Left ventricle myocardium superior (tissue), 1 donor: Measurements from ENCODE around the gene PSMB4. TPM values are rescaled to one million over a fixed set of nuclear protein-coding genes. Genes with fewer than 3 reads are reported as not detected.
"Not testable (repeated sequence)": the region's sequence is repeated elsewhere in the genome, so short reads cannot be mapped to it uniquely, and the experiment has no call there.

Source experiments
- ATAC-seq: fragments of 200-7000 bp; cut with Tn5 transposase; one replicate; pipeline ENCODE4 v1.9.1; 2020; ENCODE audit warnings: mild to moderate bottlenecking, moderate library complexity
- DNase-seq: peaks from one replicate; pipeline ENCODE4 v3.0.0-alpha.2; 2020
- intact Hi-C: fragments of 100-400 bp; cut with micrococcal nuclease; formaldehyde crosslinking; loops from one replicate; pipeline ENCODE4 v1.11.0; 2022
- total RNA-seq: library from RNA; stranded (reverse); fragmentation: NEBNext Ultra II Directional; extraction: Animal tissue kit (Norgen Biotek cat#: 25700); gene quantifications from one replicate; pipeline ENCODE4 v1.2.1, GENCODE V29; 2021
- donor health status: DM: no; HTN: yes; CAD: no; lungs with severe emphysema.

PSMB4 gene
- total RNA-seq, 1 donor from 2014 or later, result 175 TPM

GRCh38 chr1:151425103-151425502, 25.7 kb downstream of the PSMB4 start:
- no peak for DNase-seq
- ATAC-seq, result peak; percentile 31
- intact Hi-C loops, result no loop called here

GRCh38 chr1:151428068-151428467, 28.7 kb downstream of the PSMB4 start:
- ATAC-seq (no peak), DNase-seq (no peak)
- intact Hi-C loops, result no loop called here

- DNase-seq, intact Hi-C loops, ATAC-seq: not testable (repeated sequence)
Measured at GRCh38 chr1:151433827-151434226, 34.5 kb downstream of the PSMB4 start.

GRCh38 chr1:151435174-151435573, 35.8 kb downstream of the PSMB4 start:
- ATAC-seq (no peak), DNase-seq (no peak)
- intact Hi-C loops, result no loop called here

GRCh38 chr1:151436985-151437384, 37.6 kb downstream of the PSMB4 start:
- intact Hi-C loops, result no loop called here
- no peak for ATAC-seq
- no peak for DNase-seq

DNA sequence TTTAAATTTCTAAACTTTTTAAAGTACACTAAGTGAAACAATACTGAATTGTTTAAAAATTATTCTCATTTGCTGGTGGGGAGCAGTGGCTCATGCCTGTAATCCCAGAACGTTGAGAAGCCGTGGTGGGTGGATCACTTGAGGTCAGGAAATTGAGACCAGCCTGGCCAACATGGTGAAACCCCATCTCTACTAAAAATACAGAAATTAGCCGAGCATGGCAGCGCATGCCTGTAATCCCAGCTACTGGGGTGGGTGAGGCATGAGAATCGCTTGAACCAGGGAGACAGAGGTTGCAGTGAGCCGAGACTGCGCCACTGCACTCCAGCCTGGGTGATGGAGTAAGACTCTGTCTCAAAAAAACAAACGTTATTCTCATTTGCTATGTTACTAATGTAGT, 38.0 kb downstream of the PSMB4 start:
- ATAC-seq, intact Hi-C loops, DNase-seq: not testable (repeated sequence)

DNA sequence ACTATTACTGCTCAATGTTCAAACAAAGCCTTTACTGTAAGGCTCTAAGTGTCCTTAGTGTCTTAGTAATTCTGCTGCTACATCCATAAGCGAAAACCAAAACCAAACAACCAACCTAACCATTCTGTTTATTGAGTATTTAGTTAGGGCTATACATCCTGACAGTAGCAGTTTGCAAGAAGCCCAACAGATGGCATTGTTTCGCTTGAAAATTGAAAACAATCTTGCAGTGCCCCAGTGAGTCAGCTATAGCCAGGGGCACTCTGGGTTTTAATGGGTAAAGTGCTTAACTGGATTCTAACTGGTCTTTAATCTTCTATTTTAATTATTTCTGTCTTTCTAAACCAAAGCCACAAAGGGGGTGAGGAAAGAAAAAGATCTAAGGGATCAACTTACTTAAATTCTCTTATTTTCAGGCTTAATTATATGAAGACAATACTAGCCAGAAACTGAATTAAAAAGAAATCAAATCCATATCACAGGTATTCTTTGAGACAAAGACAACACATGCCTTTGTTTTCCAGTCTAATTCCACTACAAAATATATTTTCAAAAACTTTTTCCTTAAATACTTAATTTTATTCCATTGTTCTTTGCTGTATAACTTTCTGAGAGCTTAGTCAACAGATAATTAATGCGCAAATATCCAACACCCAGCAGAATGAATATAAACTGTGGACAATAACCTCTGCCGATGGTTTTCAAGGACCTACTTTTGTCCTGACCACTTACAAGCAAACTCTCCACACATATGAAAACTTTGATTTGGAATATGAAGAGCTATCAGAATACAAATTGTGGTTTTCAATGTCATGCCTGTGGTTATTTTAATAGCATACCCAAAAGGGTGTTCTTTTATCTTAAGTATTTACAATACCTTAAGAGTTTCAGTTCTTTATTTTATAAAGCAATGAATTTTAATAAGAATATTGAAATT, 44.7 kb downstream of the PSMB4 start:
- intact Hi-C loops, result loop anchor here (10.0 kb wide), 1 partner anchor 281 kb away; the partner anchor contains the start of gene RIIAD1
- ATAC-seq, result peak; percentile 86
- no peak for DNase-seq

- peak; percentile 20 for ATAC-seq
- no peak for DNase-seq
- intact Hi-C loops, result loop anchor here (10.0 kb wide), 1 partner anchor 280 kb away; the partner anchor contains the start of gene RIIAD1
Measured at GRCh38 chr1:151444783-151445177, 45.4 kb downstream of the PSMB4 start.

- intact Hi-C loops, result loop anchor here (10.0 kb wide), 1 partner anchor 277 kb away; the partner anchor contains the start of gene RIIAD1
- DNase-seq, result no peak
- ATAC-seq, result no peak
Measured at GRCh38 chr1:151447696-151448095, 48.3 kb downstream of the PSMB4 start.

Other genes starting within 250 kb of the PSMB4 start
- 1.4 TPM for gene TNFAIP8L2, start 242.9 kb upstream of the PSMB4 start, total RNA-seq
- gene LYSMD1, start 233.7 kb upstream of the PSMB4 start, total RNA-seq, result 13.0 TPM
- gene SCNM1, start 233.4 kb upstream of the PSMB4 start, total RNA-seq, result 19.1 TPM
- 0.62 TPM for gene TMOD4, start 223.6 kb upstream of the PSMB4 start, total RNA-seq
- gene VPS72, start 209.4 kb upstream of the PSMB4 start, total RNA-seq, result 40.5 TPM
- 41.2 TPM for gene PIP5K1A, start 201.0 kb upstream of the PSMB4 start, total RNA-seq
- gene PSMD4, start 144.8 kb upstream of the PSMB4 start, total RNA-seq, result 149 TPM
- gene ZNF687, start 117.3 kb upstream of the PSMB4 start, total RNA-seq, result 11.7 TPM
- gene PI4KB, start 72.2 kb upstream of the PSMB4 start, total RNA-seq, result 46.8 TPM
- gene RFX5, start 52.3 kb upstream of the PSMB4 start, total RNA-seq, result 21.1 TPM
- gene SELENBP1, start 26.9 kb upstream of the PSMB4 start, total RNA-seq, result 99.1 TPM
- gene POGZ, start 59.9 kb downstream of the PSMB4 start, total RNA-seq, result 46.1 TPM
- gene CGN, start 111.8 kb downstream of the PSMB4 start, total RNA-seq, result 0.92 TPM
- 3.1 TPM for gene TUFT1, start 140.7 kb downstream of the PSMB4 start, total RNA-seq
- 33.7 TPM for gene SNX27, start 212.5 kb downstream of the PSMB4 start, total RNA-seq